Urothelium cell line (cell line): Measurements from ENCODE around the gene CD99L2.
A peak's percentile ranks its signal among the peaks of the same experiment; 100 is the strongest.

Experiments
- DNase-seq: peaks from one replicate; pipeline ENCODE4 v3.0.0; 2011; ENCODE audit warnings: low spot score, mixed read lengths
- FAIRE-seq: peaks from 2 replicates; lab custom pipeline; 2011; peaks lifted over from hg19 to GRCh38; lab: Jason Lieb, UNC

The CD99L2 gene

GRCh38 chrX:150898343-150899190, at the start of gene CD99L2:
Gene CD99L2, minus strand, starts transcription at chrX:150898668. Its CDS starts 80 bp downstream, at chrX:150898588.
- FAIRE-seq (no peak), DNase-seq (peak; percentile 81)

GRCh38 chrX:150944233-150944632, 45.8 kb upstream of the CD99L2 start:
- FAIRE-seq (no peak), DNase-seq (no peak)

- DNase-seq, result no peak
- FAIRE-seq, result no peak
Observed at GRCh38 chrX:150942942-150943594, 44.6 kb upstream of the CD99L2 start.

GRCh38 chrX:150941580-150941979, 43.1 kb upstream of the CD99L2 start:
- no peak for FAIRE-seq
- DNase-seq, result no peak

GRCh38 chrX:150940844-150941495, 42.5 kb upstream of the CD99L2 start:
- no peak for DNase-seq
- FAIRE-seq, result no peak

GRCh38 chrX:150936556-150936955, 38.1 kb upstream of the CD99L2 start:
- DNase-seq (no peak), FAIRE-seq (no peak)

GRCh38 chrX:150935467-150935866, 37.0 kb upstream of the CD99L2 start:
- no peak for FAIRE-seq

GRCh38 chrX:150934453-150934852, 36.0 kb upstream of the CD99L2 start:
- peak; percentile 28 for DNase-seq
- no peak for FAIRE-seq

More at GRCh38 chrX:150935467-150935866, 37.0 kb upstream of the CD99L2 start:
- DNase-seq, result no peak

- DNase-seq (no peak), FAIRE-seq (no peak)
Observed at GRCh38 chrX:150933945-150934350, 35.5 kb upstream of the CD99L2 start.

- FAIRE-seq (no peak), DNase-seq (no peak)
Observed at GRCh38 chrX:150929058-150929457, 30.6 kb upstream of the CD99L2 start.

GRCh38 chrX:150926791-150927190, 28.3 kb upstream of the CD99L2 start:
- no peak for DNase-seq
- no peak for FAIRE-seq

- DNase-seq (no peak), FAIRE-seq (no peak)
Observed at GRCh38 chrX:150926304-150926703, 27.8 kb upstream of the CD99L2 start.

- DNase-seq, result no peak
- FAIRE-seq, result no peak
Observed at GRCh38 chrX:150919401-150919800, 20.9 kb upstream of the CD99L2 start.

- no peak for FAIRE-seq
- DNase-seq, result no peak
Observed at GRCh38 chrX:150913511-150913910, 15.0 kb upstream of the CD99L2 start.

- DNase-seq (no peak), FAIRE-seq (no peak)
Observed at GRCh38 chrX:150907474-150907873, 9.0 kb upstream of the CD99L2 start.

GRCh38 chrX:150906694-150907093, 8.2 kb upstream of the CD99L2 start:
- DNase-seq (no peak), FAIRE-seq (no peak)

- FAIRE-seq (no peak), DNase-seq (no peak)
Observed at GRCh38 chrX:150905293-150905692, 6.8 kb upstream of the CD99L2 start.

- DNase-seq (no peak), FAIRE-seq (no peak)
Observed at GRCh38 chrX:150903110-150903508, 4.6 kb upstream of the CD99L2 start.

- no peak for FAIRE-seq
- DNase-seq, result no peak
Observed at GRCh38 chrX:150902434-150903109, 4.1 kb upstream of the CD99L2 start.

- DNase-seq (peak; percentile 5), FAIRE-seq (no peak)
Observed at GRCh38 chrX:150899191-150899757, 806 bp upstream of the CD99L2 start.
